Gastroesophageal sphincter (tissue), 3 donors: ENCODE measurements around the gene OR52J3.

Source experiments
- CTCF ChIP-seq, 4 experiments: fragments of 200-600 bp in 2 of 4; fragments of 450-650 bp in 2 of 4; sonication (generic) in 1 of 4; IDR thresholded peaks; one replicate each; pipeline ENCODE4 v1.5.1; 2017 to 2019; ENCODE audit warnings: antibody characterized with exemption in 4 of 4, mild to moderate bottlenecking in 2 of 4, moderate library complexity in 2 of 4
- POLR2A ChIP-seq, 2 donors: fragments of 450-650 bp; IDR thresholded peaks; one replicate each; pipeline ENCODE4 v1.6.1; 2017; ENCODE audit warnings: antibody characterized with exemption in 2 of 2, mild to moderate bottlenecking in 2 of 2, moderate library complexity in 1 of 2

- TF ChIP-seq CTCF (IDR thresholded peaks at IDR 0.05) = no peak
- TF ChIP-seq POLR2A (IDR thresholded peaks at IDR 0.05) = no peak
Observed at GRCh38 chr11:5046754-5047330, 516 bp downstream of the OR52J3 start.
